ENCODE data around the gene SREBF2.

SREBF2 gene

GRCh38 chr22:41911001-41911611 is 78.2 kb downstream of the SREBF2 start:
- TF ChIP-seq CTCF (IDR thresholded peaks at IDR 0.05; ENCODE audit: extremely low read depth, missing control alignments) = no peak
- DNase-seq (ENCODE audit: low spot score) = no peak

DNA sequence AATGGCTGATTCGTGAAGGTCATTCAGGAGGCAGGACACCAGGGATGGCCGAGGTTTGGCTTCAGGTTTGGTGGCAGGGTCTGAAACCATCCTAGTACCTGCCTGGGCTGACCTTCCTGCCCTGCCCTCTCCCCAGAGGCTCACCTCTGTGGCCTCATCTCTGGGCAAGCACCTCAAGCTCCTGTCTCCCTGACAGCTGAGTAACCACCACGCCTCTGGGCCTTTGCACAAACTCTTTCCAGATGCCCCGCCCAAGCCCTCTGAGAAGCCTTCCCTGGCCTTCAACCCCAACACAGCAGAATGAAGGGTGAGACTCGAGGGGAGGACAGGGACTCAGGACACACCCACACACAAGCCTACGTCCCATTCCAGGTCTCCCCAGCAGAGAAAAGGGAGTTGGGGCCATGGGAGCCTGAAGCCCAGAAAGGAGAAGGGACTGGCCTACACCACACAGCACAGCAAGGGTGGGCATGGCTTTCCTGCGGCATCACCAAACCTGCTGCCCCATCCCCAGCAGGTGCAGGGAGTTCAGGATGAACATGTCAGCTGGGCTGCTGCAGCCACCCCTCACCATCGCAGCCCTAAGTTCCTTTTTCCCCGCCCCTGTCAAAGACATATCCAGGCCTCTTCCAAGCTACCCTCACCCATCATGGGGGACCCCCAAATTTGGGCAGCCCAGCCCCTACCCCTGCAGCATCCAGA is 79.6 kb downstream of the SREBF2 start:
- TF ChIP-seq CTCF (IDR thresholded peaks at IDR 0.05; ENCODE audit: extremely low read depth, missing control alignments) = no peak
- DNase-seq (ENCODE audit: low spot score) = no peak

GRCh38 chr22:41913040-41913719 is 80.3 kb downstream of the SREBF2 start:
- no peak for TF ChIP-seq CTCF (IDR thresholded peaks at IDR 0.05; ENCODE audit: extremely low read depth, missing control alignments)
- no peak for DNase-seq (ENCODE audit: low spot score)

DNA sequence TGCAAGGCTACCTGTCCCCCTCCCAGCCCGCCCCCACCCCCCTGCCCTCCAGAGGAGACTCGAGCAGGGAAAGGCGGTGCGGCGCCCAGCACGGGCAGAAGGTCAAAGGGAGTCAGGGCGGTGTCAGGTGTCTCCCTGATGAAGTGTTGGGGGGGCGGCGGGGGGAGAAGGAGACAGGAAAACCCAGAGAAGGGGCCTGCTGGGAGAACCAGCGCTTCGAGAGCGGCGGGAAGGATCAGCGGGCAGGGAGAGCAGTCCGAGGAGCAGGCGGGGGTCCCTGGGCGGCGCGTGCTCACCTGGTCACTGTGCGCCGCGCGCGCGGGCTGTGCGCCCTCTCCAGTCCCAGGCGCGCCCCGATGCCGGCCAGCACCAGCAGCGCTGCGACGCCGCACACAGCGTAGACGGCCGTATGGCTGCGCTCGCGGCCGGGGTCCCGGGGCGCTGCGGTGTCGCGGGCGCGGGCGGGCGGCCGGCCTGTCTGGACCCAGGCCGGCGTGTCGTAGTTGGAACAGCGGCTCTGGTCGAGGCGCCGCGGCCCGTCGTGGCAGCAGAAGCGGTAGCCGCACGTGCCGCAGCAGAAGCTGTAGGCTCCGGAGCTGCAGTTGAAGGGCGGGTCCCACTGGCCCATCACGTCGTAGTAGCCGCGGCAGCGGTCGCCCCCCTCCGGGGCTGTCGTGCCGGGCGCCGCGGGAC is 81.1 kb downstream of the SREBF2 start:
- no peak for DNase-seq (ENCODE audit: low spot score)
- TF ChIP-seq CTCF (IDR thresholded peaks at IDR 0.05; ENCODE audit: extremely low read depth, missing control alignments) = no peak

- TF ChIP-seq CTCF (IDR thresholded peaks at IDR 0.05; ENCODE audit: extremely low read depth, missing control alignments) = no peak
- DNase-seq (ENCODE audit: low spot score) = peak; percentile 63
Observed at GRCh38 chr22:41914611-41915034, 81.7 kb downstream of the SREBF2 start.

DNA sequence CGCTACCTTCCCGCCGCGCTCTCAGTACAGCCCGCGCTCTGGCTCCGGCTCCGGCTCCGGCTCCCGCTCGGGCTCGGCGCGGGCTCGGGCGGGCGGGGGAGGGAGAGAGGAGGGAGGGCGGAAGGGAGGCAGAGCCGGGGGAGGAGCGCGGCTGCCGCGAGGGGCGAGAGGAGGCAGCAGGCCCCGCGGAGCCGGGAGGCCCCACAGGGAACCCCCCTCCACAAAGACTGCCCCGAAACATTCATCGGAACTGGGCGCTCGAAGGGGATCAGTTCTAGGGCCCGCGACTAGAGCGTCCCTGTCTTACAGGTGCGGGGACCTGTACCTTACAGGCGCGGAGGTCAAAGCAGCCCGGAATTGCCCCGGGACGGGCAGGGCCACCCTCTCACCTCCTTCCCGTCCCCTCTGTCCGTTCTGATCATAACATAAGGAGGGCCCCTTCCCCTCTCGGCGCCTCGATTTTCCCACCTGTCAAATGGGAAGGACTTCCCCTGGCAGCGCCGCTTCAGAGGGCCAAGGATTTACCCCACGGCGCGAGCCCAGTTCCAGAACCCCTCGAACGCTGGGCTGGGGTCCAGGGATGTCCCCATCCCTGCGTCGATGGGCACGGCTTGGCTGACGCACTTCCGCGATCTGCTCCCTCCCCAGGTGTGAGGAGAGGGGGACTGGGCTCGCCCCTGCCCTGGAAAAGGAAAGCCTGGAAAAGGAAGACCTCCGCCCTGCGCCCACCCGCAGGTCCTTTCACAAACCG is 82.3 kb downstream of the SREBF2 start, which contains the start of gene SHISA8:
TSS of gene SHISA8 (minus strand) at position 40 of the 751 bp plus-strand sequence. CDS start 407 bp downstream, outside the sequence.
- peak; percentile 88 for DNase-seq (ENCODE audit: low spot score)
- no peak for TF ChIP-seq CTCF (IDR thresholded peaks at IDR 0.05; ENCODE audit: extremely low read depth, missing control alignments)
